ENCODE results near the gene RPTOR.

GRCh38 chr17:80960037-80960796 is 415.6 kb downstream of the RPTOR start:
- TF ChIP-seq, protein P1, sequence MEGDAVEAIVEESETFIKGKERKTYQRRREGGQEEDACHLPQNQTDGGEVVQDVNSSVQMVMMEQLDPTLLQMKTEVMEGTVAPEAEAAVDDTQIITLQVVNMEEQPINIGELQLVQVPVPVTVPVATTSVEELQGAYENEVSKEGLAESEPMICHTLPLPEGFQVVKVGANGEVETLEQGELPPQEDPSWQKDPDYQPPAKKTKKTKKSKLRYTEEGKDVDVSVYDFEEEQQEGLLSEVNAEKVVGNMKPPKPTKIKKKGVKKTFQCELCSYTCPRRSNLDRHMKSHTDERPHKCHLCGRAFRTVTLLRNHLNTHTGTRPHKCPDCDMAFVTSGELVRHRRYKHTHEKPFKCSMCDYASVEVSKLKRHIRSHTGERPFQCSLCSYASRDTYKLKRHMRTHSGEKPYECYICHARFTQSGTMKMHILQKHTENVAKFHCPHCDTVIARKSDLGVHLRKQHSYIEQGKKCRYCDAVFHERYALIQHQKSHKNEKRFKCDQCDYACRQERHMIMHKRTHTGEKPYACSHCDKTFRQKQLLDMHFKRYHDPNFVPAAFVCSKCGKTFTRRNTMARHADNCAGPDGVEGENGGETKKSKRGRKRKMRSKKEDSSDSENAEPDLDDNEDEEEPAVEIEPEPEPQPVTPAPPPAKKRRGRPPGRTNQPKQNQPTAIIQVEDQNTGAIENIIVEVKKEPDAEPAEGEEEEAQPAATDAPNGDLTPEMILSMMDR (IDR thresholded peaks at IDR 0.05; ENCODE audit: low read depth, low read length) = no peak
- TF ChIP-seq EZH2phosphoT487 (IDR thresholded peaks at IDR 0.05; ENCODE audit: low read depth) = no peak
